Esophagus squamous epithelium (tissue), 5 donors: ENCODE data around the gene MORN5. TPM values are rescaled to one million over a fixed set of nuclear protein-coding genes. Genes with fewer than 3 reads are reported as not detected.

Source experiments
- DNase-seq: peaks from one replicate; lab custom pipeline; 2025; lab: John Stamatoyannopoulos, UW
- H3K27ac ChIP-seq, 4 donors: fragments of 200-600 bp; sonication (generic); one replicate each; pipeline ENCODE4 v1.5.1; 2016 to 2019; ENCODE audit warnings: mild to moderate bottlenecking in 1 of 4
- H3K27me3 ChIP-seq, 4 donors: fragments of 200-600 bp; sonication (generic); 1 replicate in 3 of 4; 2 replicates in 1 of 4; pipeline versions ENCODE4 v1.5.1 to v1.6.0; 2017 to 2021; ENCODE audit warnings: antibody characterized with exemption in 1 of 4
- H3K36me3 ChIP-seq, 3 donors: fragments of 200-600 bp; sonication (generic); one replicate each; pipeline ENCODE4 v1.5.1; 2016 to 2019
- H3K4me1 ChIP-seq, 3 donors: fragments of 200-600 bp; sonication (generic); one replicate each; pipeline ENCODE4 v1.5.1; 2017 to 2019
- H3K4me3 ChIP-seq, 4 donors: fragments of 200-600 bp; sonication (generic); 1 replicate in 3 of 4; 2 replicates in 1 of 4; pipeline ENCODE4 v1.5.1; 2016 to 2019; ENCODE audit warnings: mild to moderate bottlenecking in 2 of 4, moderate library complexity in 1 of 4
- H3K9me3 ChIP-seq, 3 donors: fragments of 200-600 bp; sonication (generic); one replicate each; pipeline ENCODE4 v1.5.1; 2016 to 2019
- POLR2A ChIP-seq, 4 donors: fragments of 450-650 bp; IDR thresholded peaks; one replicate each; pipeline ENCODE4 v1.6.1; 2017; ENCODE audit warnings: antibody characterized with exemption in 4 of 4, mild to moderate bottlenecking in 4 of 4, moderate library complexity in 3 of 4
- WGBS, 2 donors: methylation state at CpG; one replicate each; pipeline ENCODE4 v1.1.5; 2018; 5-methylcytosine and 5-hydroxymethylcytosine counted together
- intact Hi-C: fragments of 100-400 bp; cut with DNase I; formaldehyde crosslinking; loops from one replicate; pipeline ENCODE4 v1.15.0; 2022
- total RNA-seq, 4 donors: library from RNA; depleted of rRNA; stranded (reverse); fragments of >200 nt; gene quantifications; one replicate each; pipeline ENCODE4 v1.1.0, GENCODE V29; 2016
- TF ChIP-seq, protein P1 (sequence below), 6 experiments: fragments of 450-650 bp in 4 of 6; fragments of 200-600 bp in 2 of 6; sonication (generic) in 2 of 6; IDR thresholded peaks; one replicate each; pipeline ENCODE4 v1.5.1; 2016 to 2019; ENCODE audit warnings: antibody characterized with exemption in 6 of 6, mild to moderate bottlenecking in 4 of 6, moderate library complexity in 4 of 6
- donor health status: DM: yes; HTN: yes; CAD: no.

MORN5 gene
- total RNA-seq, 4 donors from 2014 or later = not detected

DNA sequence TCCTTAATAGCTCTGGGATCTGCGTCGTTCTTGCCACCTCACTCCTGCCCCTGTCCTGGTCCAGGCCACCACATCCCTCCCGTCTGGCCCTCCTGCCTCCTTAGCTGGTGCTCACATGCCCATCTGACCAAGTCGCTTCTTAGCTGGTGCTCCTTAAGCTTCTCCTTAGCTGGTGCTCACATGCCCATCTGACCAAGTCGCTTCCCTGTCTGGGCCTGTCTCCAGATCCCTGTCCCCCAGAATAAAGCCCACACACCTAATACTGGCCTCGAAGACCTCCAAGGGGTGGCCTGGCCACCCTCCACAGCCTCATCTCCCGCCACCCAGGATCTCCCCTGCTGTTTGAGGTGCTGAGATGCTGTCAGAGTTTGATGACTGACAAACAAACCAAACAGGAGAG lies 35.2 kb upstream of the MORN5 start:
- Histone ChIP-seq H3K27ac (no peak overlapping the region), H3K9me3 (no peaks in the 10 kb centered on the region), H3K4me1 (peaks cover 20 to 35% (median 21%) of the 10 kb centered on the region in 3 donors), H3K36me3 (no peaks in the 10 kb centered on the region), H3K27me3 (peaks cover 0 to 39% (median 5%) of the 10 kb centered on the region in 4 donors), H3K4me3 (no peak overlapping the region)
- intact Hi-C loops = loop anchor here (5.0 to 10.0 kb wide), 3 partner anchors 228 to 680 kb away; partner anchors contain the start of gene OR1K1
- 66 to 72% methylated on average over 6 of the region's 7 CpGs for WGBS, 2 donors
- no peak for DNase-seq
- TF ChIP-seq POLR2A (IDR thresholded peaks at IDR 0.05) = no peak
- TF ChIP-seq, protein P1, sequence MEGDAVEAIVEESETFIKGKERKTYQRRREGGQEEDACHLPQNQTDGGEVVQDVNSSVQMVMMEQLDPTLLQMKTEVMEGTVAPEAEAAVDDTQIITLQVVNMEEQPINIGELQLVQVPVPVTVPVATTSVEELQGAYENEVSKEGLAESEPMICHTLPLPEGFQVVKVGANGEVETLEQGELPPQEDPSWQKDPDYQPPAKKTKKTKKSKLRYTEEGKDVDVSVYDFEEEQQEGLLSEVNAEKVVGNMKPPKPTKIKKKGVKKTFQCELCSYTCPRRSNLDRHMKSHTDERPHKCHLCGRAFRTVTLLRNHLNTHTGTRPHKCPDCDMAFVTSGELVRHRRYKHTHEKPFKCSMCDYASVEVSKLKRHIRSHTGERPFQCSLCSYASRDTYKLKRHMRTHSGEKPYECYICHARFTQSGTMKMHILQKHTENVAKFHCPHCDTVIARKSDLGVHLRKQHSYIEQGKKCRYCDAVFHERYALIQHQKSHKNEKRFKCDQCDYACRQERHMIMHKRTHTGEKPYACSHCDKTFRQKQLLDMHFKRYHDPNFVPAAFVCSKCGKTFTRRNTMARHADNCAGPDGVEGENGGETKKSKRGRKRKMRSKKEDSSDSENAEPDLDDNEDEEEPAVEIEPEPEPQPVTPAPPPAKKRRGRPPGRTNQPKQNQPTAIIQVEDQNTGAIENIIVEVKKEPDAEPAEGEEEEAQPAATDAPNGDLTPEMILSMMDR (IDR thresholded peaks at IDR 0.05) = no peak

DNA sequence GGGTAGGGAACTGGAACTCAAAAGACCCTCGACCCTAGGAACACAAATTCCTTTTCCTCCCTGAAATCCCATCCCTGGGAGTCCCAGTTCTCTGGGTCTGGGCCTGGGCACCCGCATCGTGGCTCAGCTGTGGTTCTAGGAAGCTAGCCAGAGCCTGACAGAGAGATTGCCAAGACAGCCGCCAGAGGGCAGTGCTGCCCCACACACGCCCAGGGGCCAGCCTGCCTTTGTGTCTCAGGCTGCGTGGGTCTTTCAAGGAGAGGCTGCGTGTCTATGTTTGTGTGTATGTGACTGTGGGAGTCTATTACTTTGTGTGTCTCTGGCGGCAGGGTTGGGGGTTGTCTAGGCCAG lies 34.6 kb upstream of the MORN5 start:
- WGBS, 2 donors = 0% methylated on average over 3 to 7 of the region's 8 CpGs
- no peak for TF ChIP-seq POLR2A (IDR thresholded peaks at IDR 0.05)
- TF ChIP-seq, protein P1 (IDR thresholded peaks at IDR 0.05) = peak; percentile 86 to 96 (median 92)

DNA sequence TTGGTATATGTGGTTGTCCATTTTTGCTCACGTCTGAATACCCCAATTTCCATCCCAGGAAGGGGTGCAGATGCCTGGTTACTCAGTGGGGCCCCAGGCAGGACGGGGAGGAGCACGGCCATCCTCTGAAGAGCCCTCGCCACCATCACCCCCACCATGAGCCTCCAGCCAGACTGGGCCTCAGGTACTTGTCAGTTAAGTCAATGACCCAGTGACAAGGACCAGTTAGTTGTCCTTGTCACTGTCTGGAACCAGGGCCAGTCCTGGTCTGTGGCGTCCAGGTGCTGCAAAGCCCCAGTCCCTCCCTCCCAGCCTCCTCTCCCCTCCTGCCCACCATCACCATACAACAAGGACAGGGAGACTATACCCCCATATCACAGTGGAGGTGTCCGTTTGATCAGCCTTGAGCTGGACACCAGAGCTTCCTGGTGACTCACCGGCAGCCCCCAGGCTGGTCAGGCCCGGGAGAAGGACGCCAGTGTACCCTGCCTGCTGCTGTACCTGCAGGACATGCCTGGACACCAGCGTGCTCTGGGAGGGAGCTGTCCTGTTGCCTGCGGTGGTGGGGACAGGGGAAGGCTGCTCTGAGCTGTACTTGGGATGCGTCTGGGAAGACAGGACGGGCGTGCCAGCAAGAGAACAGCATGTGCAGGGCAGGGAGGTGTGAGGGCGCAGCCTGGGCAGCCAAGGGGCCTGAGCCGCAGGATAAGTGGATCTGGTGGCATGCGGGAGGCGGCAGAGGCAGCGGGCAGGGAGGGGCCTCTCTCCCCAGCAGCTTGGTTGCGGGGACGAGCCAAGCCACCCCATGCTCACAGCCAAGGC lies 34.0 kb upstream of the MORN5 start:
- H3K4me3 ChIP-seq = peak overlapping the region in 2 of 4 donors; percentile 33 to 51
- intact Hi-C loops = loop anchor here (10.0 kb wide), 2 partner anchors 329 to 679 kb away; partner anchors contain the start of gene OR1K1
- DNase-seq = no peak

More for the DNA sequence above, 34.6 kb upstream of the MORN5 start:
- no peaks in the 10 kb centered on the region for H3K9me3 ChIP-seq
- H3K4me1 ChIP-seq = peaks cover 20 to 35% (median 21%) of the 10 kb centered on the region in 3 donors
- DNase-seq = no peak
- H3K36me3 ChIP-seq = no peaks in the 10 kb centered on the region
- no peak overlapping the region for H3K4me3 ChIP-seq
- no peak overlapping the region for H3K27ac ChIP-seq
- intact Hi-C loops = loop anchor here (10.0 kb wide), 2 partner anchors 330 to 680 kb away; partner anchors contain the start of gene OR1K1
- H3K27me3 ChIP-seq = peaks cover 0 to 39% (median 5%) of the 10 kb centered on the region in 4 donors

DNA sequence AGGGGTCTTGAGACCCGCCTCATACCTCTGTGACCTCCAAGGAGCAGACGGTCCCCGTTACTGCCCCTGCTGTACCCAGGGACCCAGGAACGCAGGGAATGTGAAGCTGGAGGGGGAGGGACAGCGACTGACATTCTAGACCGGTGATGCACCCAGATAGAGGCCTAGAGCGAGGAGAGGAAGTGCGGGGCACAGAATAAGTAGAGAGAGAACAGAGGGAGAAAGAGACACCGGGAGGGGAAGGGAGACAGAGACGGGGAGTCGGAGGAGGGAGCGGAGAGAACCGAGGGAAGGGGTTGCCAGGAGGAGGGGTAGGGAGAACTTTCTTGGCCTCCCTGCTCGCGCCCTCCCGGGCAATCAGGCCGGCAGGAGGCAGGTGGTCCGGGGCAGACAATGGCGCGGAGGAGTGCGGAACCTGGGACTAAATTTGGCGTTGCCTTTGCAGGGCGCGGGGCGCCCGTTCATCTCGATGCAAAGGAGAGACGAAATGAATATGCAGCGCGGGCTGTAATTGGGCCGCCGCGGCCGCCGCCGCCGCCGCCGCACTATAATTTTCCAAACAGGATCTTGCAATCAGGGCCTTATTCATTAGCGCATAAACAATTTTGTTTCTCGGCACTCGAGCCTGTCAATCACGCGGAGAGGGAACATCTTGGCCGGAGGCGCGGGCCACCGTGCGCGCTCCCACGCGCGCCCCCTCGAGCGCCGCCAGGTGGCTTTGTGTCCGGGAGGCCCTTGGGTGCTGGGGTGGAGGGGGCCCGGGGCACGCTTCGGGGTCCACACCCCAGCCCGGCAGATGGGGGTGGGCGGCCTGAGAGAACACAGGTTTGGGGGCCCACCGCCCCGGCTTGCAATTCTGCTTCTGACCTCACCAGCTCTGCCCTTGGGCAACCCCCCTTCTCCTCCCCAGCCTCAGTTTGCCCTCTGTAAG lies 33.1 kb upstream of the MORN5 start:
- H3K9me3 ChIP-seq = no peaks in the 10 kb centered on the region
- H3K4me1 ChIP-seq = peaks cover 20 to 43% (median 21%) of the 10 kb centered on the region in 3 donors
- 20% methylated on average over 40 to 42 of the region's 64 CpGs for WGBS, 2 donors
- H3K27me3 ChIP-seq = peaks cover 0 to 45% (median 5%) of the 10 kb centered on the region in 4 donors
- no peaks in the 10 kb centered on the region for H3K36me3 ChIP-seq
- TF ChIP-seq POLR2A (IDR thresholded peaks at IDR 0.05) = no peak
- TF ChIP-seq, protein P1 (IDR thresholded peaks at IDR 0.05) = no peak
- DNase-seq = no peak
- H3K27ac ChIP-seq = no peak overlapping the region
- intact Hi-C loops = loop anchor here (10.0 kb wide), 2 partner anchors 328 to 678 kb away; partner anchors contain the start of gene OR1K1
- peak overlapping the region in 3 of 4 donors; percentile 11 to 51 (median 33) for H3K4me3 ChIP-seq

More for the DNA sequence above, 34.0 kb upstream of the MORN5 start:
- Histone ChIP-seq H3K4me1 (peaks cover 20 to 35% (median 21%) of the 10 kb centered on the region in 3 donors), H3K36me3 (no peaks in the 10 kb centered on the region), H3K9me3 (no peaks in the 10 kb centered on the region), H3K27ac (peak overlapping the region in 1 of 4 donors; percentile 21), H3K27me3 (peaks cover 0 to 39% (median 5%) of the 10 kb centered on the region in 4 donors)
- TF ChIP-seq, protein P1 (IDR thresholded peaks at IDR 0.05) = no peak
- no peak for TF ChIP-seq POLR2A (IDR thresholded peaks at IDR 0.05)
- WGBS, 2 donors = 47% methylated on average over 12 of the region's 21 CpGs; no CpG with 5 or more reads in 1 of the 2 donors
